DMS 273 (cell line): ENCODE measurements around the gene EXT2.
A peak's percentile ranks its signal among the peaks of the same experiment; 100 is the strongest.

Source experiments
- DNase-seq: peaks from one replicate; lab custom pipeline; 2025; ENCODE audit not compliant: unreplicated experiment; lab: John Stamatoyannopoulos, UW

The EXT2 gene

GRCh38 chr11:44285756-44286155 is 190.3 kb downstream of the EXT2 start:
- DNase-seq: no peak

DNA sequence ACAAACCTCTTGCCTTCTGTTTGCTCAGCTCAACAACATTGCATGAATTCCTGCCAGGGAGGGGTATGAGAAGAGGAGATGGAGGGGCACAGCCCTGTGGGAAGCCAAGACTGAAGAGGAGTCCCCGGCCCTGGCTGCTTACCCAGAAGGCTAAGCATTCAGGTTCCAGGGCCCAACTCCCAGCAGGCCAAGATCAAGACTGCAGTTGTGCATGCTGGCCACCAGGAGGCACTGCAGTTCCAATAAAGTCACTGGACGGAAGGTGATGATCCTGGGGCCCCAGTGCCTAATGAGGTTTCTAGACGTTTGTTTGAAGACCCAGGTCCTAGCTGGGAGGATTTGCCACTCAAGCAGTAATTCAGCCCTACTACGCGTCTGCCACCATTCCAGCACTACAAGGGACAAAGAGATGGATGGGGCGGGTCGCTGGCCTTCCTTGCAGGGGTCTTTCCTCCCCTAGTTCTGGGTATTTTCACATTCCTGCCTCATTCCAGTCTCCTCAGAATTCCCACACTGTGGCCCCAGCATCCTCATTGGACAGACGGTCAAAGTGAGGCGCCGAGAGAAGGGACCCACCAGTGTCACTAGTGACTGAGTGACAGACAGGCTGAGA is 190.9 kb downstream of the EXT2 start:
- peak; percentile 77 for DNase-seq

DNA sequence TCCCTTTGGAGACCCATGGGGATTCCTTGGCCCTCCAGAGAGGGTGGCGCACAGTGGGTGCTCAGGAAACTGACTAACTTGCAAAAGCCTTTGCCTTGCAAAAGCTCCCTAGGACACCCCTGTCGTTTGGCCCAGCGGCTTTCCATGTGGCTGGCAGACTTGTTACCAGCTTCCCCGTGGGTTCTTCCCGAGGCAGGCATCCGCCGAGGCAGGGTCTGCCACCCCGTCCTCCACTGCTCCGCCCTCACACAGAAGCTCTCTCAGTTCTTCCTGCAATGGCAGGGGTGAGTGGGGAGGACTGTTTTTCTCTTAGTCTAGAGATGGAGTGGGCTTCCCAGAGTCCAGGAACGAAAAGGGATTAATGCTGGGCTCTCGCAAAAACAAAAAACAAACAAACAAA is 191.4 kb downstream of the EXT2 start:
- DNase-seq: no peak

DNA sequence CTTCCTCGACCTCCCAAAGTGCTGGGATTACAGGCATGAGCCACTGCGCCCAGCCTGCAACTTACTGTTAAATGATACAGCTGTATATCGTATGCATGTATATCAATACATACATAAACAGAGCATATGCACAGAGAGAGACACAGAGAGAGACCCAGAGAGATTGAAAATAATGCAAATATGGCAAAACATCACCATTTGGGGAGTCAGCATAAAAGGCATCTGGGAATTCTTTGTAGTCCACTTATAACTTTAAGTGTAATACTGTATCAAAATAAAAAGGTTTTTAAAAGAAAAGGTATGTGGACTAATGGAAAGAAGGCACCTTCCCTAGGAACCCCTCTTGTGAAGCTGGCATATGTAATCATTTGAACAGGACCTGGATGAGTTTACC is 192.7 kb downstream of the EXT2 start:
- no peak for DNase-seq

DNA sequence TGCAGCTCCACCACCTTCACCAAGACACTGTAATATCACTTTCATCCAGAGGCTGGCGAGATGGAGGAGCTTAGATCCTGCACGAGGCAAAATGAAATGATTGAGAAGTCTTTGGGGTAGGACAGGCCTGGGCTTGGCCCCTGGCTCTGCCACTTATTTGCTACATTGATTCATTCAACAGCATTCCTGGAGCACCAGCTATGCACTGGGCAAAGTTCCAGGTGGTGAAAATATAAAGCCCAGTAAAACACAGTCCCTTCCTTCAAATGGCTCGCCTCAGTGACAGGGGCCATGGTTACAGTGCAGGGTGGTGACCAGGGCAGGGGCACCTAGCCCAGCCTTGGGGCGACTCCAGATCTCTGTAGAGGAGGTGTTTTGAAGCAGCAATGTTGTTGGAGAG is 194.7 kb downstream of the EXT2 start:
- DNase-seq: no peak
